Stimulated activated CD4-positive, alpha-beta T cell treated with anti-CD3 and anti-CD28 coated beads, Interleukin-12 subunit alpha, Interleukin-12 subunit beta, amount 100 ng/mL, for 24 hours (primary cell): ENCODE results near the gene TXNL1.

Experiments
- DNase-seq, 2 experiments: peaks; one replicate each; pipeline ENCODE4 v3.0.0-alpha.2; 2020; ENCODE audit warnings: low read depth in 2 of 2

TXNL1 gene

DNA sequence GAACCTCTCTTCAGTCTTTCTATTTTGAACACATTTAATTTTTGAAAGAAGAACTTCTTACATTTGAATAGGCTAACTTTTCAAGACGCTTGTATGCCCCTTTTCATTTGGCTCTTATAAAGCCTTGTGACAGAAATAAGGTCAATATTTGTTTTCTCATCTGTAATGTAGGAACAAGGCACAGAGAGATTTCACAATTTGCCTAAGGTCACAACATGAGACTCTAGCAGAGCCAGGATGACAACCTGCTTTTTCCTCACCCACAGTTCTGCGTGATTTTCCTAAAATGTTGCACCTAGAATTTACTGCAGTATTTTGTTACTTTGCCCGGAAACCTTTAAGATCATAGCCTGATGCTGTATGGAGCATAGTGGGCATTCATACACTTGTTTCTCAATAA is 67.4 kb downstream of the TXNL1 start:
- DNase-seq, result no peak

DNA sequence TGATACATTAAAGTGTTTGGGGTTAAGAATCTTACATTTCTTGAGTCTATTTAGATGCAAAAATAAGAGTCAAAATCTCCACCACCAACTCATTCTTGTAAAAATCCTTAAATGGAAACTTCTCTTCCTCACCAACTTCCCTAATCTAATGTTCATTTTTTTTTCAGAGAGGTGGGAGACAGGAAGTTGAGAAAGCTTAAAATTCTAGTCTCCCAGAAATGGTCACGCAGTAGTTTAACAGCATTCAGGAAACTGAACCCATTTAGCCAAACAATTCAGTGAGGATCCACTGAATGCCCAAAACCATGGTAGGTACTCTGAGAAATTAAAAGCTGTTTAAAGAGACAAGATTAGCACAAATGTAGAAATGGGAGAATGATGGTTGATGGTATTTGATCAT is 69.0 kb downstream of the TXNL1 start:
- no peak for DNase-seq

DNA sequence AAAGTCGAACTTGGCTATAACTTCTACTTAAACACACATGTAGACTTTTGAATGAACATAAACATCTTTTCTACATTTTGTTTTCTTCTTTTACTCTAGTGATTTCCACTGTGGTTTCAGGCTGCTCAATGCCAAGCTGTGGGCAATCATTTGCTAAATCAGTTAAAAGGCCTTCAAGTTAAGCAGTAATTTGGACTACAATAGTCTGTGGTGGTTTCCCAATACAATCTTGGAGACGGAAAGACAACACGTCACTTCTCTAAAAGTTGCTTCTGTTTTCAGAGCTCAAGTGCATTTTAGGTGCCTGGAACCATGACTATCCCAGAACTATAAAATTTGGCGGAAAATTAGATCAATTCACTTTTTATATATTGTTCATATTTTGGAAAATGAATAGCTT is 69.4 kb downstream of the TXNL1 start:
- DNase-seq, result no peak

DNA sequence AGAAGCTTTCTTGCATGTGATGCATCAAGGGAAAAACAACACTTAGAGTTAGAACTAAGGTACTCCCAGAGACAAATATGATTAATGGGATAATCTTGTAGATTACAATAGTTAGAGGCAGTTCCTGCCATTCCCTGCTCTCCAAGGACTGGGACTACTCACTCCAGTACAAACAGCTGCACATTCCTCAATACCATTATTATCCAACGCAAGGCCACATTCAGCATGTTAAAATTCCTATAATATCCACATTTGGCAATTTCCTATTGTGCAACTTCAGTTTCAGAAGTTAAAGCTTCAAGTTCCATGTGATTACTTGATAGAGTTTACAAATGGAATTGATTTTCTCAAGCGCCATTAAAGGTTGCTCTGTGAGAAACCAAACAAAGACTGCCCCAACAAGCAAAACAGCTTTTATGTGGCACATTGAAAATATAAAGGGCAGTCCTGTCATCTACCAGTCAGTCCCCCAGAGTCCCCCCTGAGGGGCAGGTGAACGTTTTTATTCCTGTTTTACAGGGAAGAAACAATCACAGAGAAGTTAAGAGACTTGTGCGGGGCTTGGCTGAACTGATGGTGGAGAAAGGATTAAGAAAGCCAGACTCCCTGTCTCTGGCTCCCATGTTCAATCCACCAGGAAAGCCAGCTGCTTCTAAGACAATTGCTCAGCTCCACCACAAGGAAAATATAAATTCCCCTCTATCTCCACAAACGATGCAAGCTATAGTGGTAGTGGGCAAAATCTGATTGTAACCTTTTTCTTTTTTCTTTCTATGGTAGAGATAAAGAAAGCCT is 72.6 kb downstream of the TXNL1 start:
- DNase-seq, result no peak

DNA sequence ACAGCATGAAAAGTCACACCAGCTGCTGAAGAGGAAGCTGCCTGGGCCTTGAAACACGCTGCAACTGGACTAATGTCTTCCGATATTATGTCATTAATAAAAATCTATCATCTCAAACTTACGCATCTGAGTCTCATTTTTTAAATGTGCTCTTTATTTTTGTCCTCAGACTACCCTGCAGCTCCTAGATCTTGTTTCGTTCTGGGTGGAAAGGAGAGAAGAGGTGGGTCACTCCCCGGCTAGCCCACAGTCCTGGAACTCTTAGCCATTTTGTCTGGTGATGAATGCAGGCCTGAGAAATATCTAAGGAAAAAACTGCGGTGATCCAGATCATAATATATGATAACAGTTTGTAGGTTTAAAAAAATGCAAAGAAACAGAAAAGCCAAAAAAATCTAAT is 73.3 kb downstream of the TXNL1 start:
- no peak for DNase-seq

DNA sequence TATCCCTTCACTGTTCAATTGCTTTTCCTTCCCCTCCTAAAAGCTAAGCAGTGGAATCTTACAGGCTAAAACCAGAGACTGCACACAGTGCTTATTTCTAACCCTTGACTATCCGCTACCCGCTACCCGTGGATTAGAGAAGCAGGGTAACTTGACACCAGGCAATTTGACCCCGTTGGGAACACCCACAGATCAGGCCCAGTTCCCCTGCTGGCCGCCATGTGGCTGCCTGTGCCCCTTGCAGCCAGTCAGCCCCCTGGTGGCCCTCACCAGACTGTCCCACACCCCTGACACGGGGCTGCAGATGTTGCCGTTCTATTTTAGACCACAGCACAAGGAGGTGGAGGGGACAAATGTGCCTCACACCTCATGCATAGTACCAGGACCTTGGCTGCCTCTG is 74.8 kb downstream of the TXNL1 start:
- no peak for DNase-seq

DNA sequence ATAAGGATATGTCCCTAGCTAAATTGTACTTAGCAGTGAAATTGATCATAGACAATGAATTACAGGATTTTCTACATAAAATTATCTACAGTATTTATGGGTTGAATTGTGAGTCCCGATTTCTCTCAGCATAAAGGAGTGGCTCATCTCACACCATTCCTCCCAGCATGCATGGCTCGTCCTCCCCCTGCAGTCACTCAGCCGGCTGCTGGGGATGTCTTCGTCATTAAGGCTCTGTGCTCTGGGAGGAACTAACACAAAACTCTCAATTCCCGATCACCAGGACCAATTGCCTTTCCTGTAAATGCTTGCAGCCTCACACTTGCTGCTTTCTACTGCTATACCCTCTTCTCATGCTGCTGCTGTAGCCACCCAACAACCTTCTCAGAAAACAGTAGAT is 75.9 kb downstream of the TXNL1 start:
- no peak for DNase-seq

DNA sequence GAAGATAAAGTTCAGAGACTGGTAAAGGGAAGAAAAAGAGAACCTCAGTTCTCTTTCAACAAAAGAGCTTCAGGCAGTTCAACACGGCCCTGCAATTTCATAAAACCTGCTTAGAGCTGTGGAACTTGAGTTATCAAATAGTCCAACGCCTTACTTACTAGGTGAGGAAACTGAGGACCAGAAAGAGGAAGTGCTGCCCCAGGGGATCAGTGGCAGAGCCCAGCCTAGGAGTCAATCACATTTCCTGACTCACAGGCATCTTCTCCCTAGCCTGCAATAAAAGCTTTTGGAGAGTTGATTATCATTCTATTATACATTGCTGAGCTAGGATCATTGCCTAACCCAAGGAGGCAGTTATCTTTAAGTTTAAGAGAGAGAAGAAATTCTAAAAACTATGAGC is 77.4 kb downstream of the TXNL1 start:
- no peak for DNase-seq

DNA sequence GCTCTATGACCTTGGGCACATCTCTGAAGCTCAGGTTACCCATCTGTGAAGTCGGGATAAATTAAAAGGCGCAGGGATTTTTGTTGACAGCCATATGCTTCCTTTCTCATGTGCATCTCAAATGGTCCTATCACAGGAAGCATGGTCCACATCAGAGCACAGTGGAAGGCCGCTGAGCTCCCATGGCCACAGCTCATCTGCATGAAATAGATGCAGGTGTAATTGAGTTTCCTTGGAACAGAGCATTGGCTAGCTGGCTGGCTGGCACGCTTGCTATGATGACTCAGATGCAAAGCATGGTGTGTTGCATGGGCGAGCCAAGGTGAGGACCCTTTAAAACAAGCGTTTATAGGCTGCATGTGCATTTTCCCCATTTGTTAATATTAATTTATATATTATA is 79.3 kb downstream of the TXNL1 start:
- DNase-seq, result no peak

DNA sequence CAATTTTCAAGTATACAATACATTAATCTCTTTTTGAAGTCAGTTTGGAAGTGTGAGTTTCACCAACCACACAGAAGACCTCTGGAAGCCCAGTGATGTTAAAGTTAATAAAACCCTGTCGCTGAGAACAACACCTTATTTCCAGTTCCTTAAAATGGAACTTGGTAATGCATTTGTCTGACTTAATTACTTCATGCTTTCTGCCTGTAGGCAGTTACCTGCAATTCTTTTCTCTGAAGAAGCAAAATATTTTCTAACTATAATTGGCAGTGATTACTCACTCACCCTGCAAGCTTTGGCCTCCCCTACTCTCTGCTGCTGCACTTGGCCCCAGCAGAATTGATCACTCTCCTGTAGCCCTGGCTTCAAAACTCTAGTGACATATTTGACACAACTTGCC is 81.5 kb downstream of the TXNL1 start:
- DNase-seq, result no peak

DNA sequence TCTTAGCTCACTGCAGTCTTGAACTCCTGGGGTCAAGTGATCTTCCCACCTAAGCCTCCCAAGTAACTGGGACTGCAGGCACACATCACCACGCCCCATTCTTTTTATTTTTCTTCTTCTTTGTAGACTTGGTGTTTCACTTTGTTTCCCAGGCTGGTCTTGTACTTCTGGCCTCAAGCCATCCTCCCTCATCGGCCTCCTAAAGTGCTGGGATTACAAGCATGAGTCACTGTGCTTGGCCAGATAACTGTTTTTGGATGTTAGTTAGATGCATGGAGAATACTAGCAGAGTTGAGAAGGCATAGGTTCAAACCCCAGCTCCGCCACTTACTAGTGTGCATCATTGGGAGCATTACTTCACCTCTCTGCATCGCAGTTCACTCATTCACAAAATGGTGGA is 88.3 kb downstream of the TXNL1 start:
- DNase-seq, result no peak
